Fibroblast of pulmonary artery (primary cell): ENCODE data around the gene COA8.

Experiments
- DNase-seq: peaks from one replicate; pipeline ENCODE4 v3.0.0-alpha.2; 2010; ENCODE audit warnings: low read depth
- H3K4me3 ChIP-seq: replicated peaks from 2 replicates; pipeline ENCODE4 v1.5.1; 2011; ENCODE audit warnings: low read depth, mild to moderate bottlenecking, control low read depth, low read length, moderate library complexity
- TF ChIP-seq, protein P1 (sequence below): IDR thresholded peaks from 2 replicates; pipeline ENCODE4 v1.5.1; 2011; ENCODE audit warnings: mild to moderate bottlenecking, control low read depth, low read length, inconsistent platforms; ENCODE audit errors: missing control alignments

The COA8 gene

DNA sequence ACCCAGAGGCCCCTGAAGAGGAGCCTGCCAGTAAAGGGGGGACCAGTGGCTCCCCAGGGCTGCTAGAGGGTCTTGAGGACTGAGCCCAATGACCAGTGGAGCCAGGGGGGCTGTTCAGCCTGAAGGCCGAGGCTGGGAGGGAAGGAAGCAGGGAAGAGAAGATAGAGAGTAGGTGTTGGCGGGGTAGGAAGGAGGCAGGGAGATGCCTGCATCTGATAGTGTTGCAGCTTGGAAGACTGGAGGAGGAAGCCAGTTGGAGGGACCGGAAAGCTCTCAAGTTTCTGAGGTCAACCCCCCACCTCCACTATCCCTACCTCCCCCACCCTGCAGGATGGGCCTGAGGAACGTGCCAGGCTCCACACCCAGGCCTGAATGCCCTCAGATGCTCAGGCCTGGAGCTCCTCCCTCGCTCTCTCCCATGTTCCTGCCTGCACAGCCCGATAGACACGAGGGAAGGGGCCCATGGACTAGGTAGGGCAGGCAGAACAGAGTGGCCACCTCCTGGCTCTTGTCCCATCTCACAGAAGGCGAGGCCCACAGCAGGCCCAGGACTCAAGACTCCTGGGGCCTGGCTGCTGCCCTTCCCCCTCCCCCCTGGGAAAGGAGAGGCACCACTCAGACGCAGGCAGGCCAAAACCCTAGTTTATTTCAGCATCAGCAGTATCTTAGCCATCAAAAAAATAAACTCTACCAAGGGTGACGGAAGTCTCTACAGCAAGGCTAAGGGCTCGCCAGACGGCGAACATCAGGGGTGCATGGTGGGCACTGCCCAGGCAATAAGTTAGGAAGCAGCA lies 43.5 kb upstream of the COA8 start:
- H3K4me3 ChIP-seq: no peak overlapping the region
- DNase-seq: peak; percentile 33
- TF ChIP-seq, protein P1, sequence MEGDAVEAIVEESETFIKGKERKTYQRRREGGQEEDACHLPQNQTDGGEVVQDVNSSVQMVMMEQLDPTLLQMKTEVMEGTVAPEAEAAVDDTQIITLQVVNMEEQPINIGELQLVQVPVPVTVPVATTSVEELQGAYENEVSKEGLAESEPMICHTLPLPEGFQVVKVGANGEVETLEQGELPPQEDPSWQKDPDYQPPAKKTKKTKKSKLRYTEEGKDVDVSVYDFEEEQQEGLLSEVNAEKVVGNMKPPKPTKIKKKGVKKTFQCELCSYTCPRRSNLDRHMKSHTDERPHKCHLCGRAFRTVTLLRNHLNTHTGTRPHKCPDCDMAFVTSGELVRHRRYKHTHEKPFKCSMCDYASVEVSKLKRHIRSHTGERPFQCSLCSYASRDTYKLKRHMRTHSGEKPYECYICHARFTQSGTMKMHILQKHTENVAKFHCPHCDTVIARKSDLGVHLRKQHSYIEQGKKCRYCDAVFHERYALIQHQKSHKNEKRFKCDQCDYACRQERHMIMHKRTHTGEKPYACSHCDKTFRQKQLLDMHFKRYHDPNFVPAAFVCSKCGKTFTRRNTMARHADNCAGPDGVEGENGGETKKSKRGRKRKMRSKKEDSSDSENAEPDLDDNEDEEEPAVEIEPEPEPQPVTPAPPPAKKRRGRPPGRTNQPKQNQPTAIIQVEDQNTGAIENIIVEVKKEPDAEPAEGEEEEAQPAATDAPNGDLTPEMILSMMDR: no peak

DNA sequence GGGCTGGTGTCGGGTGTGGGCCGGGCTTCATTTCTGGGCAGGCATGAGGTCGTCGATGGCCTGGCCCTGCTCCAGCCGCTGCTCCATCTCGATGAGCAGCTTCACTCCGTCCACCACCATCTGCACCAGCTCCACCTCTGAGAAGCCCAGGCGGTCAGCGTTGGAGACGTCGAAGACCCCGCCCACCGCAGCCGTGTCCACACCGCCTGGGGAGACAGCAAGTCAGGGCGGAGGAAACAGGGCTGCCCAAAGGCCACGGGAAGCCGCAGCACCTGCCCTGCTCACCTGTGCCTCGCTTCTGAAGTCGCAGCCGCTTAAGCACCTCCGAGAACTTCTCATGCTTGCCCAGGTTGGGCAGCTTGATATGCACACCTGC lies 42.9 kb upstream of the COA8 start:
- TF ChIP-seq, protein P1: no peak
- H3K4me3 ChIP-seq: no peak overlapping the region
- no peak for DNase-seq

DNA sequence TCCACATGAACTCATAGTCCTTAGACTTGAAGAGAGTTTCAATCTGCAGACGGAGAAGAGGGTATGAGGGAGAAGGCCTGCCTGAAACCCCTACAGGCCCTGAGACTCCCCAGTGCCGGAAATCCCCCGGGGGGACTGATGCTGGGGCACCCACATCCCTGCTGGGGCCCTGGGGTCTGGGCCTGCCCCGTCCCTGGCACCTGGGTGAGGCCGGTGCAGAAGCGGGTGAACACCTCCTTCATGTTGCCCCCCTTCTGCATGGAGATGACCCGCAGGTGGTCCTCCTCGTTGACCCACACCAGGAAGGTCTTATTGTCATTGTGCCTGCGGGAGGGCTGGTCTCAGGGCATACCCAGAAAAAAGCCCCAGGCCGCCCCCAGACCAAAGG lies 42.5 kb upstream of the COA8 start:
- TF ChIP-seq, protein P1: no peak
- H3K4me3 ChIP-seq: no peak overlapping the region

DNA sequence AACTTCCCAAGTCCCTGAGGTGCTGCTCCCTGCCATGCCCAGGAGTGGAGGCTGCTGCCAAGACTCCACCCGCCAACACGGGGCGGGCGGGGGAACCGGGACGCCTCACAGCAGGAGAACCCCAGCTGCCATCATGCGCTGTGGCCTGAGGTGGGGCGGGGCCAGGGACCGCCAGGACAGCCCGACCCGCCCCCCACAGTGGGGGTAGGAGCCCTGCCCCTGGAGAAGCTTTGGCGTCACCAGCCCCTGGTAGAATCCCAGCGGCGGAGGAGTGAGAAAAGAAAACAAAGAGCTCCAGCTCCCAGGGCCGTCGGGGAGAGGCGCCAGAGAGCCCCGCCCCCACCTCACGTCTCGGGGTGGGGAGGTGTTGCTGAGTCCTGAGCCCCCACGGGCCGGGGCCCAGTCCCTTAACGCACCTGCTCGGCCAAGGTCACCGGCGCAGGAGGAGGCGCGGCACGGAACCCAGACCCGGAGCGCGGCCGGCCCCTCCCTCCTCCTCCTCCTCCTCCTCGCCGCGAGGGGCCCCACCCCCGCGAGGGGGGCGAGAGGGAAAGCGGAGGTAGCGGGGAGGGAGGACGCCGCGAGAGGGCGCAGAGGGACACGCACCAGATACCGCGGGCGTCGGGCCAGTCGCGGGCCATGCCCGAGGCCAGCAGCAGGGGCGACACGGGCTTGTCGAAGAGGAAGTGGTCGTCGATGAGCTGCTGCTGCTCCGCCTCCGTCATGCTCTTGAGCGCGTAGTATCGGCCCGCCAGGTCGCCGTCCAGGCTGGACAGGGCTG lies 41.9 kb upstream of the COA8 start:
- DNase-seq: peak; percentile 52
- H3K4me3 ChIP-seq: peak overlapping the region; percentile 39
- TF ChIP-seq, protein P1: peak; percentile 19

More for the DNA sequence above, 42.5 kb upstream of the COA8 start:
- no peak for DNase-seq

DNA sequence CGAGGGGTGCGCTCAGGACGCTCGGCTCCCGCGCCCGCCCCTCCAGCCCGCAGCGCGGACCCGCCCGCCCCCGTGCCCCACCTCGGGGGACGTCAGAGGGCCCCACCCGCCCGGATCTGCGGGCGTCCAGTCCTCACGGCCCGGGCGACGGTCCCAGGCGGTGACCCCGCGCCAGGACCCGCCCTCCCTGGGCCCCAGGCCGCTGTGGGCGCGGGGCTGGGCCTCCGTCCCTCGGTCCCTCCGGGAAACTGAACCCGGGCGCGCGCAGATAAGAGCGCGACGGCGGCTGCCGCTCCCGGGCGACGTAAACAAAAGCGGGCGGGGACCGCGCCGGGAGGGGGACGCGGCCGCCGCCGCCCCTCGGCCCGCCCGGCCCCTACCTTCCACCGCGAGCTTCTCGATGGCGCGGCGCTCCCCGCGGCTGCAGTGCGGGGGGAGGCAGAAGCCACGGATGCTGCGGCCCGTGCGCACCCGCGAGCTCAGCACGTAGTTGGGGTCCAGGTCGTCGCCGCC lies 41.3 kb upstream of the COA8 start:
- peak overlapping the region; percentile 40 for H3K4me3 ChIP-seq
- DNase-seq: no peak
- TF ChIP-seq, protein P1: no peak

DNA sequence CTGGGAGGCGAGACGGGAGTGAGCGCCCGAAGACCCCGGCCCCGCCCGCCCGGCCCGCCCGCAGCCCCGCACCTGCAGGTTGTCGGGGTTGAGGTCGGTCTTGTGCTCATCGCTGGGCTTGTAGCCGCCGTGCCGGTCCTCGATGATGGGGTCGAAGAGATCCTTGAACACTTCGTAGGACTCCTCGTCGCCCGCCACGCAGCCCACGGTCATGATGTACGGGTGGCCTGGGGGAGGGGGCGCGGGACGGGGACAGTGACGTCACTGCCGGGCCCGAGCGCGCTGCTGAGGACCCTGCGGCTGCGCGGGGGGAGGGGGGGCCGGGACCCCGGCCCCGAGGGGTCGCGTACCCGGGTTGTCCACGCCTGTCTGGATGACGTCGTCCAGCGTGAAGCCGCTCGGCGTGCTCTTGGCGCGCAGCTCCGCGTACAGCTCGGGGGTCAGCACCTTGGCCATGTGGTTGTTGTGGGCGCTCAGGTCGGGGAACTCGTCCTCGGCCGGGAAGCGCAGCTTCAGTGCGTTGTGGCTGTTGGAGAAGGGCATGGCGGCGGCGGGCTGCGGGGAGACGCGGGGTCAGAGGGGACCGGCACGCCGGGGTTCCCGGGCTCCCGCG lies 40.7 kb upstream of the COA8 start:
- peak overlapping the region; percentile 40 for H3K4me3 ChIP-seq
- TF ChIP-seq, protein P1: no peak
- DNase-seq: no peak
